Effector memory CD4-positive, alpha-beta T cell (primary cell): Measurements from ENCODE around the gene MSX1.

ENCODE experiments used
- DNase-seq, 3 donors: peaks; one replicate each; pipeline ENCODE4 v3.0.0-alpha.2; 2020
- H3K27ac ChIP-seq: 2 replicates; pipeline ENCODE4 v1.7.0; 2013; ENCODE audit warnings: mild to moderate bottlenecking, low read length, moderate library complexity; ENCODE audit not compliant: insufficient read depth, poor library complexity, severe bottlenecking
- H3K27me3 ChIP-seq: replicated peaks from 2 replicates; pipeline ENCODE4 v1.7.0; 2013; ENCODE audit warnings: mild to moderate bottlenecking, low read length; ENCODE audit not compliant: insufficient read depth, control insufficient read depth, poor library complexity, severe bottlenecking
- H3K36me3 ChIP-seq: 2 replicates; pipeline ENCODE4 v1.7.0; 2013; ENCODE audit warnings: mild to moderate bottlenecking, low read length, moderate library complexity; ENCODE audit not compliant: control insufficient read depth, insufficient read depth
- H3K4me1 ChIP-seq: 2 replicates; pipeline ENCODE4 v1.7.0; 2013; ENCODE audit warnings: low read length, mild to moderate bottlenecking; ENCODE audit not compliant: control insufficient read depth, insufficient read depth, poor library complexity, severe bottlenecking
- H3K4me3 ChIP-seq: 2 replicates; pipeline ENCODE4 v1.7.0; 2013; ENCODE audit warnings: low read length, low read depth, mild to moderate bottlenecking; ENCODE audit not compliant: insufficient read depth, poor library complexity, severe bottlenecking
- H3K9me3 ChIP-seq: 2 replicates; pipeline ENCODE4 v1.7.0; 2013; ENCODE audit warnings: mild to moderate bottlenecking, low read length, moderate library complexity; ENCODE audit not compliant: control insufficient read depth

MSX1 gene

DNA sequence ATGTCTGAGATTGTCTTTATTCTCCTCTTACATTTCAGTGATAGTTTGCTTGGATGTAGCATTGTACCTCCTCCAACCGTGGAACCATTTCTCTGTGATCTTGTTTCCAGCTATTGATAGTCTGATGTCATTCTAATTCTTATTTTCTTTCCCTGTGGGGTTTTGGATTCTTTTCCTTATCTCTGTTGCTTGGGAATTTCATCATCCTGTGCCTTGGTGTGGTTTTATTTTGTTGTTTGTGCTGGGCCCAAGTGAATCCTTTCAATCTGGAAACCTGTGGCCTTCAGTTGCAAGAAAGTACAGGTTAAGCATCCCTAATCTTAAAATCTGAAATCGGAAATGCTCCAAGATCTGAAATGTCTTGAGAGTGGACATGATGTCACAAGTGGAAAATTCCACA is 22.0 kb downstream of the MSX1 start:
- Histone ChIP-seq H3K27me3 (no peaks in the 10 kb centered on the region), H3K4me1 (no peaks in the 10 kb centered on the region), H3K36me3 (no peaks in the 10 kb centered on the region), H3K9me3 (no peaks in the 10 kb centered on the region), H3K27ac (no peak overlapping the region), H3K4me3 (no peak overlapping the region)
- DNase-seq: no peak

DNA sequence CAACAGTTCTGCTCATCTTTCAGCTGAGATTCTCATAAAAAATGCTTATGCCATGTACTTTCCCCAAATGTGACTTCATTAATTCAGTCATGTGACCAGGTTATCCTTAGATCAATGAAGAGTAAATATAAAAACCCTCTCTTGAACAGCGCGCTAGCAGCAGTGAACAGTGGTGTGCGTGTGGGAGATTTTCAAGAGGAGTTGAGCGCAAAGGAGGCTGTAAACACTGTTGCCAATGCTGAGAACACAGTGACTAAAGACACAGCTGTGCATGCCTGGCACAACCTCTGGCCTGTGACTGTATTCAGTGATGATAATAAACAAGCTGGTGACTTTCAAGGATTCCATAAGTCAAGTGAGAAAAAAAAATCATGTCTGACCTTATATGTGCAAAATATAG is 25.1 kb downstream of the MSX1 start:
- Histone ChIP-seq H3K4me3 (no peak overlapping the region), H3K9me3 (no peaks in the 10 kb centered on the region), H3K36me3 (no peaks in the 10 kb centered on the region), H3K4me1 (no peaks in the 10 kb centered on the region), H3K27ac (no peak overlapping the region), H3K27me3 (no peaks in the 10 kb centered on the region)
- DNase-seq: no peak

GRCh38 chr4:4887426-4887825 is 28.0 kb downstream of the MSX1 start:
- no peaks in the 10 kb centered on the region for H3K4me1 ChIP-seq
- peaks cover 4% of the 10 kb centered on the region for H3K27me3 ChIP-seq
- no peaks in the 10 kb centered on the region for H3K36me3 ChIP-seq
- H3K9me3 ChIP-seq: no peaks in the 10 kb centered on the region
- no peak for DNase-seq
- no peak overlapping the region for H3K27ac ChIP-seq
- H3K4me3 ChIP-seq: no peak overlapping the region

GRCh38 chr4:4888695-4889094 is 29.2 kb downstream of the MSX1 start:
- no peak overlapping the region for H3K27ac ChIP-seq
- no peak overlapping the region for H3K4me3 ChIP-seq
- no peaks in the 10 kb centered on the region for H3K9me3 ChIP-seq
- H3K36me3 ChIP-seq: no peaks in the 10 kb centered on the region
- DNase-seq: no peak
- peaks cover 4% of the 10 kb centered on the region for H3K27me3 ChIP-seq
- H3K4me1 ChIP-seq: no peaks in the 10 kb centered on the region

GRCh38 chr4:4889781-4890180 is 30.3 kb downstream of the MSX1 start:
- no peak for DNase-seq
- H3K27me3 ChIP-seq: peaks cover 4% of the 10 kb centered on the region
- H3K9me3 ChIP-seq: no peaks in the 10 kb centered on the region
- no peak overlapping the region for H3K4me3 ChIP-seq
- H3K4me1 ChIP-seq: no peaks in the 10 kb centered on the region
- H3K27ac ChIP-seq: no peak overlapping the region
- H3K36me3 ChIP-seq: no peaks in the 10 kb centered on the region

GRCh38 chr4:4890574-4891255 is 31.2 kb downstream of the MSX1 start:
- no peaks in the 10 kb centered on the region for H3K9me3 ChIP-seq
- H3K4me3 ChIP-seq: no peak overlapping the region
- DNase-seq: no peak

DNA sequence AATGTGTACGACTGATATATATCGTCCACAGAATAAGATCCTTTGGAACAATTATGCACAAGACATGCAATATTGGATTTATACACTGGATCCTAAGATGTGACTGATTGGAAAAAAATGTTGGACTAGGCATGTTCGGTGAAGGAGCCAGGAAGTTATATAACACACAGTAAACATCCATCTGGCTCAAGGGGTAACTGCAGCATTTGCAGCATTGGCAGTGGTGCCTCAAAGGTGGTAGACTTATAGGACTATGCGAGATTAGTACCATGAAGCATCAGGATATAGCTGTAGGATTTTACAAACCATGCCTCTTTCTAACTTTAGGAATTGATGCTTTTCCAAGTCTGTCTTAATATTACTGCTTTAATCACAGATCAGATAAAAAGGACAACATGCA is 34.3 kb downstream of the MSX1 start:
- Histone ChIP-seq H3K9me3 (no peaks in the 10 kb centered on the region), H3K4me3 (no peak overlapping the region), H3K36me3 (no peaks in the 10 kb centered on the region), H3K27ac (no peak overlapping the region), H3K27me3 (peaks cover 4% of the 10 kb centered on the region), H3K4me1 (no peaks in the 10 kb centered on the region)
- DNase-seq: no peak

More at GRCh38 chr4:4890574-4891255, 31.2 kb downstream of the MSX1 start:
- Histone ChIP-seq H3K27ac (no peak overlapping the region), H3K36me3 (no peaks in the 10 kb centered on the region), H3K4me1 (no peaks in the 10 kb centered on the region), H3K27me3 (peaks cover 4% of the 10 kb centered on the region)

- H3K4me1 ChIP-seq: no peaks in the 10 kb centered on the region
- no peak for DNase-seq
- H3K4me3 ChIP-seq: no peak overlapping the region
- H3K9me3 ChIP-seq: no peaks in the 10 kb centered on the region
- no peak overlapping the region for H3K27ac ChIP-seq
- H3K36me3 ChIP-seq: no peaks in the 10 kb centered on the region
- no peaks in the 10 kb centered on the region for H3K27me3 ChIP-seq
Observed at GRCh38 chr4:4899202-4899925, 39.9 kb downstream of the MSX1 start.

DNA sequence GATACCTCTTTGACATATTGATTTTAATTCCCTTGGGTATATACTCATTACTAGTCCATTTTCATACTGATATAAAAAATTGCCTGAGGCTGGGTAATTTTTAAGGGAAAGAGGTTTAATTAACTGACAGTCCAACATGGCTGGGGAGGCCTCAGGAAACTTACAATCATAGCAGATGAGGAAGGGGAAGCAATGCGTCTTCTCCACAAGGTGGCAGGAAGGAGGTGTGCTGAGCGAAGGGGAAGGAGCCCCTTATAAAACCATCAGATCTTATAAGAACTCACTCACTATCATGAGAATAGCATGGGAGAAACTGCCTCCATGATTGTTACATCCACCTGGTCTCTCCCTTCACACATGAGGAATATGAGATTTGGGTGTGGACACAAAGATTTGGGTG is 42.4 kb downstream of the MSX1 start:
- Histone ChIP-seq H3K27ac (no peak overlapping the region), H3K4me3 (no peak overlapping the region), H3K27me3 (no peaks in the 10 kb centered on the region), H3K36me3 (no peaks in the 10 kb centered on the region), H3K9me3 (no peaks in the 10 kb centered on the region), H3K4me1 (no peaks in the 10 kb centered on the region)
- DNase-seq: no peak

GRCh38 chr4:4912155-4912554 is 52.7 kb downstream of the MSX1 start:
- H3K27ac ChIP-seq: no peak overlapping the region
- no peak for DNase-seq
- no peaks in the 10 kb centered on the region for H3K9me3 ChIP-seq

More at GRCh38 chr4:4912155-4912554, 52.7 kb downstream of the MSX1 start:
- no peaks in the 10 kb centered on the region for H3K4me1 ChIP-seq
- H3K36me3 ChIP-seq: no peaks in the 10 kb centered on the region
- no peaks in the 10 kb centered on the region for H3K27me3 ChIP-seq
- no peak overlapping the region for H3K4me3 ChIP-seq
